ENCODE measurements around the gene RIMBP3C. TPM values are rescaled to one million over a fixed set of nuclear protein-coding genes. Genes with fewer than 3 reads are reported as not detected.
"Not testable (repeated sequence)": the region's sequence is repeated elsewhere in the genome, so short reads cannot be mapped to it uniquely, and the experiment has no call there.

RIMBP3C gene
- total RNA-seq, 4 donors from 2014 or later: 0.19 TPM; not detected in 3

- H3K4me1 ChIP-seq: peaks cover 61% of the 10 kb centered on the region
- no peaks in the 10 kb centered on the region for H3K27me3 ChIP-seq
- peak overlapping the region; percentile 88 for H3K4me3 ChIP-seq
- DNase-seq (ENCODE audit: low spot score in 2 of 2): no peak
- no peak for TF ChIP-seq EP300 (IDR thresholded peaks at IDR 0.05)
- no peak for TF ChIP-seq CTCF (IDR thresholded peaks at IDR 0.05)
- TF ChIP-seq POLR2A (IDR thresholded peaks at IDR 0.05): no peak
- TF ChIP-seq POLR2AphosphoS5 (IDR thresholded peaks at IDR 0.05): no peak
- H3K27ac ChIP-seq: no peak overlapping the region
- no peaks in the 10 kb centered on the region for H3K36me3 ChIP-seq
- H3K9me3 ChIP-seq: no peaks in the 10 kb centered on the region
- 56% methylated on average over 8 of the region's 8 CpGs for WGBS
Measured at GRCh38 chr22:21569459-21570170, 18.4 kb upstream of the RIMBP3C start.

GRCh38 chr22:21569076-21569427 is 17.8 kb upstream of the RIMBP3C start:
- not testable (repeated sequence) for DNase-seq (ENCODE audit: low spot score in 2 of 2)
- peaks cover 55% of the 10 kb centered on the region for H3K4me1 ChIP-seq
- WGBS: 49% methylated on average over 12 of the region's 12 CpGs

GRCh38 chr22:21568347-21569075 is 17.2 kb upstream of the RIMBP3C start:
- peak overlapping the region; percentile 88 for H3K4me3 ChIP-seq
- H3K36me3 ChIP-seq: no peaks in the 10 kb centered on the region
- DNase-seq (ENCODE audit: low spot score in 2 of 2): no peak
- peaks cover 50% of the 10 kb centered on the region for H3K4me1 ChIP-seq
- WGBS: under 1% methylated on average over 26 of the region's 26 CpGs
- H3K9me3 ChIP-seq: no peaks in the 10 kb centered on the region
- no peaks in the 10 kb centered on the region for H3K27me3 ChIP-seq
- H3K27ac ChIP-seq: peak overlapping the region; percentile 97
- TF ChIP-seq CTCF (IDR thresholded peaks at IDR 0.05) (no peak), POLR2AphosphoS5 (IDR thresholded peaks at IDR 0.05) (no peak), POLR2A (IDR thresholded peaks at IDR 0.05) (no peak), EP300 (IDR thresholded peaks at IDR 0.05) (no peak)

More at GRCh38 chr22:21569076-21569427, 17.8 kb upstream of the RIMBP3C start:
- H3K36me3 ChIP-seq, H3K27me3 ChIP-seq, H3K9me3 ChIP-seq: not testable (repeated sequence)
- Histone ChIP-seq H3K27ac (peak overlapping the region; percentile 97), H3K4me3 (peak overlapping the region; percentile 88)

- Histone ChIP-seq H3K4me3 (peak within 1 kb of the TSS; percentile 88), H3K27me3 (no peaks in the 10 kb centered on the region), H3K36me3 (no peaks in the 10 kb centered on the region), H3K4me1 (peaks cover 43% of the 10 kb centered on the region), H3K9me3 (no peaks in the 10 kb centered on the region), H3K27ac (peak within 1 kb of the TSS; percentile 97)
- TF ChIP-seq EP300 (IDR thresholded peaks at IDR 0.05): no peak
- peak in 1 of 2 donors; percentile 37 for TF ChIP-seq POLR2A (IDR thresholded peaks at IDR 0.05)
- DNase-seq (ENCODE audit: low spot score in 2 of 2): peak; percentile 88 to 89
- 2% methylated on average over 18 of the region's 85 CpGs for WGBS
Measured at GRCh38 chr22:21567456-21568346, 16.4 kb upstream of the RIMBP3C start, which contains the start of gene UBE2L3. Gene UBE2L3 (plus strand): TSS chr22:21567714. CDS start chr22:21567745, 31 bp downstream.

- WGBS: 81% methylated on average over 6 of the region's 6 CpGs
- Histone ChIP-seq H3K27me3 (no peaks in the 10 kb centered on the region), H3K27ac (no peak overlapping the region), H3K4me1 (peaks cover 12% of the 10 kb centered on the region), H3K4me3 (no peak overlapping the region), H3K9me3 (no peaks in the 10 kb centered on the region), H3K36me3 (no peaks in the 10 kb centered on the region)
- TF ChIP-seq POLR2AphosphoS5 (IDR thresholded peaks at IDR 0.05) (no peak), CTCF (IDR thresholded peaks at IDR 0.05) (no peak), POLR2A (IDR thresholded peaks at IDR 0.05) (no peak), EP300 (IDR thresholded peaks at IDR 0.05) (no peak)
- no peak for DNase-seq (ENCODE audit: low spot score in 2 of 2)
Measured at GRCh38 chr22:21564411-21564810, 13.2 kb upstream of the RIMBP3C start.
